Left ventricle myocardium inferior (tissue), 1 donor: ENCODE results near the gene POLR3B. TPM values are rescaled to one million over a fixed set of nuclear protein-coding genes. Genes with fewer than 3 reads are reported as not detected.

Experiments
- DNase-seq: peaks from one replicate; pipeline ENCODE4 v3.0.0-alpha.2; 2020
- H3K27ac ChIP-seq: fragments of 200-600 bp; replicated peaks from 2 replicates; pipeline ENCODE4 v1.8.0; 2021
- H3K27me3 ChIP-seq: fragments of 200-600 bp; 2 replicates; pipeline ENCODE4 v1.8.0; 2021; ENCODE audit warnings: low read depth
- H3K36me3 ChIP-seq: fragments of 200-600 bp; 2 replicates; pipeline ENCODE4 v1.8.0; 2021
- H3K4me1 ChIP-seq: fragments of 200-600 bp; 2 replicates; pipeline ENCODE4 v1.8.0; 2021
- H3K4me3 ChIP-seq: fragments of 200-600 bp; 2 replicates; pipeline ENCODE4 v1.8.0; 2021; ENCODE audit warnings: mild to moderate bottlenecking, moderate library complexity
- H3K9me3 ChIP-seq: fragments of 200-600 bp; replicated peaks from 2 replicates; pipeline ENCODE4 v1.8.0; 2021
- intact Hi-C: fragments of 100-400 bp; cut with micrococcal nuclease; formaldehyde crosslinking; loops from one replicate; pipeline ENCODE4 v1.11.0; 2022
- total RNA-seq: library from RNA; stranded (reverse); fragmentation: NEBNext Ultra II Directional; extraction: Animal tissue kit (Norgen Biotek cat#: 25700); gene quantifications from one replicate; pipeline ENCODE4 v1.2.1, GENCODE V29; 2021
- TF ChIP-seq, protein P1 (sequence below): fragments of 200-600 bp; IDR thresholded peaks from 2 replicates; pipeline ENCODE4 v1.8.0; 2021; ENCODE audit warnings: antibody characterized with exemption, mild to moderate bottlenecking, borderline replicate concordance
- donor health status: DM: no; HTN: yes; CAD: no; lungs with severe emphysema.

The POLR3B gene
- total RNA-seq, 1 donor from 2014 or later: 8.5 TPM

DNA sequence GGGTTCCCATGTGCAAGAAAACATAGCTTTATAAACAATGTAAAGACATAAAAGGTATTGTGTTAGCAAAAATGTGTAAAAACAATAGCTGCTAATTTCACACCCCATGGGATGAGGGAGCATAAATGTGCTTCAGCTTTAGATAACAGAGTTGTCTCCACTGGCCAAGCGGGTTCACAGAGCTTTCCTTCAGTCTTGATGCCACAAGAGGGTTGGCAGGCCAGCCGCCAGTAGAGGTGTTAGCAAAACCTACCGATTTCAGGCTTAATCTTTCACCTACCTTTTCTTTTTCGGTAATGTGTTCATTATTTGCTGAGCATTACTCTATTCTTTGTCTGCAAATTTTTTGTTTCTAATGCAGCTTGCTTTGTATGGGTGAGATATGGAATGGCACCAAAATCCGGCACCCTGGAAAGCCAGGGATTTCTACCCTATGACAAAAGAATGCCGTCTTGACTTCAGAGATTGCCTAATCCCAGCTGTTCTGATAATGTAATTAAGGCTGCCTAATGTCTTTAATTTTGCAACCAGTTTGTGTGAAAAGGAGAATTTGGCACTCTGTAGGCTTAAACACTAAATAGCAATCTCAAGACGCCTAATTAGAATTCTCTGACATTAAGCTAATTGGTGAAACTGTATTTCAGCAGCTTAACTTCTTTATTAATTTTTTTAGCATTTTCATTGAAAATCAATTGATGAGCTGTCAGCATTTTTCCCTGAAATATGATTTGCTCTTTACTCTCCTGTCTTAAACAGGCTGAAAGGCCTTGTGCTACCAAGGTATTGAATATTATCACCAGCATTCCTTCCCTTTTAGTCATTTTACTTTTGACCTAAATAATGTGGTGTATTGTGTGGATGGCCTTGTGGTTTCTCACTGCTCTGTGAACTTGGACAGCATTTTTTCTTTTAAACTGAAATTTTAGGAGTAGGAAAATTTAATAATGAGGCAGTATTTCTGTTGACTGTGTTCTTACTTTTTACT is 60.7 kb downstream of the POLR3B start:
- H3K9me3 ChIP-seq: no peaks in the 10 kb centered on the region
- H3K27me3 ChIP-seq: no peaks in the 10 kb centered on the region
- peak overlapping the region; percentile 1 for H3K27ac ChIP-seq
- DNase-seq: no peak
- TF ChIP-seq, protein P1, sequence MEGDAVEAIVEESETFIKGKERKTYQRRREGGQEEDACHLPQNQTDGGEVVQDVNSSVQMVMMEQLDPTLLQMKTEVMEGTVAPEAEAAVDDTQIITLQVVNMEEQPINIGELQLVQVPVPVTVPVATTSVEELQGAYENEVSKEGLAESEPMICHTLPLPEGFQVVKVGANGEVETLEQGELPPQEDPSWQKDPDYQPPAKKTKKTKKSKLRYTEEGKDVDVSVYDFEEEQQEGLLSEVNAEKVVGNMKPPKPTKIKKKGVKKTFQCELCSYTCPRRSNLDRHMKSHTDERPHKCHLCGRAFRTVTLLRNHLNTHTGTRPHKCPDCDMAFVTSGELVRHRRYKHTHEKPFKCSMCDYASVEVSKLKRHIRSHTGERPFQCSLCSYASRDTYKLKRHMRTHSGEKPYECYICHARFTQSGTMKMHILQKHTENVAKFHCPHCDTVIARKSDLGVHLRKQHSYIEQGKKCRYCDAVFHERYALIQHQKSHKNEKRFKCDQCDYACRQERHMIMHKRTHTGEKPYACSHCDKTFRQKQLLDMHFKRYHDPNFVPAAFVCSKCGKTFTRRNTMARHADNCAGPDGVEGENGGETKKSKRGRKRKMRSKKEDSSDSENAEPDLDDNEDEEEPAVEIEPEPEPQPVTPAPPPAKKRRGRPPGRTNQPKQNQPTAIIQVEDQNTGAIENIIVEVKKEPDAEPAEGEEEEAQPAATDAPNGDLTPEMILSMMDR: no peak
- peaks cover 24% of the 10 kb centered on the region for H3K4me1 ChIP-seq
- H3K36me3 ChIP-seq: peaks cover 13% of the 10 kb centered on the region
- intact Hi-C loops: no loop called here
- H3K4me3 ChIP-seq: no peak overlapping the region

DNA sequence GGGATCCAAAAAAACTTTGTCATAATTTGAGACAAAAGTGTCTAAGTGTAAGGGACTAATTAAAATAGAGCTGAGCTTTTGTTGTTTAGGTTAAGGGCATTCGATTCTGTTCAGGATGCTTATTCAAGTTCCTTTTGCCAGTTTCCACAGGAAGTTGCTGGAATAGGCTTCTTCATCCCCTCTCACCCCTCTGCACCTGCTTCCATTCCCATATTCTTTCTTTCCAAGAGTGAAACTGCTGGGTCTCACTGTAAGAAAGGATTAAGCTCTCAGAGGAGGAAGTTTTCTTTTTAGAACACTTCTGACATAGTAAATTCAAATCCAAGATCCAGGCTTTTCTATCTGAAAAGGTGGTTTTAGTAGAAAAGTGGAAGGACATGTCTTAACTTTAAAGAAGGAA is 61.4 kb downstream of the POLR3B start:
- intact Hi-C loops: no loop called here
- peak overlapping the region; percentile 1 for H3K27ac ChIP-seq
- no peak for DNase-seq

DNA sequence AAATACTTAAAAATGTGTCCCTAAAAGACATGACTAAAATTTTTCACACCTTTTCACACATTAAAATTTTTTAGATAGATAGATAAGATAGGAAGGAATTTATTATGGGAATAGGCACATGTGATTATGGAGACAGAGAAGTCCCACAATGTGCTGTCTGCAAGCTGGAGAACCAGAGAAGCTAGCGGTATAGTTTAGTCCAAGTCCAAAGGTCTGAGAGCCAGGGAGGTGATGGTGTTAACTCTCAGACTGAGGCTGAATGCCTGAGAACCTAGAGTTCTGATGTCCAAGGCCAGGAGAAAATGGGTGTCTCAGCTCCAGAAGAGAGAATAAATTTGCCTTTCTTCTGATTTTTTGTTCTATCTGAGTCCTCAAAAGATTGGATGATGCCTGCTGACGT is 65.7 kb downstream of the POLR3B start:
- no peak overlapping the region for H3K4me3 ChIP-seq
- peaks cover 30% of the 10 kb centered on the region for H3K4me1 ChIP-seq
- H3K36me3 ChIP-seq: no peaks in the 10 kb centered on the region
- H3K9me3 ChIP-seq: no peaks in the 10 kb centered on the region
- no peak overlapping the region for H3K27ac ChIP-seq
- DNase-seq: no peak
- TF ChIP-seq, protein P1: no peak
- no peaks in the 10 kb centered on the region for H3K27me3 ChIP-seq
- intact Hi-C loops: no loop called here

More for the DNA sequence above, 61.4 kb downstream of the POLR3B start:
- no peak overlapping the region for H3K4me3 ChIP-seq
- no peaks in the 10 kb centered on the region for H3K9me3 ChIP-seq
- H3K27me3 ChIP-seq: no peaks in the 10 kb centered on the region
- TF ChIP-seq, protein P1: no peak
- H3K36me3 ChIP-seq: peaks cover 11% of the 10 kb centered on the region
- H3K4me1 ChIP-seq: peaks cover 24% of the 10 kb centered on the region

DNA sequence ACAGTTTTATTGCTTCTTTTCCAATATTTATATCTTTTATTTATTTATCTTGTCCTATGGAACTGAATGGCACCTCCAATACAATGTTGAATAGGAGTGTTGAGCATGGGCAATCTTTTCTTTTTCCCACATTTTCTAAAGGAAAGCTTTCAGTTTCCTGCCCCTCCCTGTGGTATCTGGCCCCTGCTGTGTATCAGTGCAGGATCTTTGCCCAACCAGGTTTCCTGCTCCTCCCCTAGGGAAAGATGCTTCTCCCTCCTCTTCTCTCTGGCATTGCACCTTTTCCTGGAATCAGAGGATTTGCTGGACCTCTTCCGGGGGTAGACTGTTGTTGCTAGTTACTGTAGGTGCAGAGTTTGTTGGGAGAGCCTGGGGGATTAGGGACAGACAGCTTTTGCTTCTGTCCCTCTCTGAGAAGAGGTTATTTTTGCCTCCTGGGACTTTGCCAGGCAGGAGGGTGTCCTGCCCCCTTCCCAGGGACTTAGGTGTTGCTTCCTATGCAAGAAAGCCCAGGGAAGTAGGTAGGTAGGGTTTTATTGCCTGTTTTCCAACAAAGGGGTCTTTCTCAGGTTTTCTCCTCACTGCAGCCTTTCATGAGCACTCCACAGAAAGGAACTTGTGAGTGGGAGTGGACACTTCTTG is 67.6 kb downstream of the POLR3B start:
- Histone ChIP-seq H3K4me3 (no peak overlapping the region), H3K27me3 (no peaks in the 10 kb centered on the region), H3K27ac (peak overlapping the region; percentile 64), H3K9me3 (no peaks in the 10 kb centered on the region), H3K4me1 (peaks cover 32% of the 10 kb centered on the region), H3K36me3 (peaks cover 4% of the 10 kb centered on the region)
- TF ChIP-seq, protein P1: no peak
- no peak for DNase-seq
- intact Hi-C loops: no loop called here

DNA sequence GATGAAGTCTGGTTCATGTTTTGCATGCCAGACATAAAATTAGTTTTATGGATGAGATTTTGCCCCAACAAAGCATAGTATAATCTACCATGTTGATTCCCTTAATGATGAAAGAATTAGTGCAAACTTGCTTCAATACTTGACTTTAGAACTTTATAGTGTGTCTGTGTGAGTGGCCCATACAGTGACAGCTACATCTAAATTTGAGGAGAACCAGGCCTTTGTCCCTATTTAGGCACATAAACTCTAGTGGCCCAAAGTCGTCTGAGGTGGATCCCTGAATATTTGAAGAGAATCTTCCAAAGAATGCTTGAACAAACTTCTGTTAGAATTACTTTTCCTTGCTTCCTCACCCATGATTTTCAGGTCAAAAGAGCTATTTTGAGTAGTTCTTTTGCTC is 70.4 kb downstream of the POLR3B start:
- Histone ChIP-seq H3K4me3 (no peak overlapping the region), H3K4me1 (peaks cover 40% of the 10 kb centered on the region), H3K9me3 (no peaks in the 10 kb centered on the region), H3K27ac (peak overlapping the region; percentile 66), H3K27me3 (no peaks in the 10 kb centered on the region), H3K36me3 (peaks cover 11% of the 10 kb centered on the region)
- intact Hi-C loops: no loop called here
- no peak for DNase-seq
- TF ChIP-seq, protein P1: no peak
